ENCODE measurements around the gene SEPTIN2. TPM values are rescaled to one million over a fixed set of nuclear protein-coding genes. Genes with fewer than 3 reads are reported as not detected.

SEPTIN2 gene
- total and polyA plus RNA-seq, 5 donors from 2014 or later = 131 to 191 (median 160) TPM

- H3K36me3 ChIP-seq (ENCODE audit: control insufficient read depth, insufficient read depth, low read length) = peaks cover 34% of the 10 kb centered on the region
- DNase-seq (no peak), ATAC-seq (ENCODE audit: low read depth in 2 of 2) (no peak)
- peaks cover 0 to 2% (median 0%) of the 10 kb centered on the region in 7 donors for H3K9me3 Mint-ChIP-seq
- H3K27ac ChIP-seq (ENCODE audit: insufficient read depth, low read length, poor library complexity, severe bottlenecking) = no peak overlapping the region
- H3K27me3 ChIP-seq (ENCODE audit: control insufficient read depth, insufficient read depth, low read length) = no peaks in the 10 kb centered on the region
- H3K4me3 Mint-ChIP-seq = peak overlapping the region in 1 of 4 donors; percentile 52
- peaks cover 31% of the 10 kb centered on the region for H3K36me3 Mint-ChIP-seq
- H3K4me1 ChIP-seq (ENCODE audit: control insufficient read depth, insufficient read depth, low read length, poor library complexity, severe bottlenecking) = peaks cover 31% of the 10 kb centered on the region
- H3K27ac Mint-ChIP-seq = peak overlapping the region in 2 of 3 donors; percentile 18 to 24
- no peaks in the 10 kb centered on the region for H3K27me3 Mint-ChIP-seq
- no peaks in the 10 kb centered on the region for H3K9me3 ChIP-seq (ENCODE audit: control insufficient read depth in 2 of 2, low read length in 2 of 2)
- no peak overlapping the region for H3K4me3 ChIP-seq (ENCODE audit: low read depth, low read length)
- H3K4me1 Mint-ChIP-seq = peaks cover 38 to 62% (median 51%) of the 10 kb centered on the region in 4 donors
Observed at GRCh38 chr2:241323778-241324177, 8.1 kb downstream of the SEPTIN2 start.

GRCh38 chr2:241324775-241325174 is 9.1 kb downstream of the SEPTIN2 start:
- ATAC-seq (ENCODE audit: low read depth in 2 of 2) (no peak), DNase-seq (no peak)
- Histone ChIP-seq H3K36me3 (ENCODE audit: control insufficient read depth, insufficient read depth, low read length) (peaks cover 40% of the 10 kb centered on the region), H3K4me3 (ENCODE audit: low read depth, low read length) (no peak overlapping the region), H3K27me3 (ENCODE audit: control insufficient read depth, insufficient read depth, low read length) (no peaks in the 10 kb centered on the region), H3K9me3 (ENCODE audit: control insufficient read depth in 2 of 2, low read length in 2 of 2) (no peaks in the 10 kb centered on the region), H3K27ac (ENCODE audit: insufficient read depth, low read length, poor library complexity, severe bottlenecking) (no peak overlapping the region), H3K4me1 (ENCODE audit: control insufficient read depth, insufficient read depth, low read length, poor library complexity, severe bottlenecking) (peaks cover 22% of the 10 kb centered on the region)
- peak overlapping the region in 1 of 3 donors; percentile 67 for H3K27ac Mint-ChIP-seq
- no peaks in the 10 kb centered on the region for H3K27me3 Mint-ChIP-seq
- no peak overlapping the region for H3K4me3 Mint-ChIP-seq
- peaks cover 34 to 52% (median 47%) of the 10 kb centered on the region in 4 donors for H3K4me1 Mint-ChIP-seq
- peaks cover 36% of the 10 kb centered on the region for H3K36me3 Mint-ChIP-seq
- H3K9me3 Mint-ChIP-seq = peaks cover 0 to 2% (median 0%) of the 10 kb centered on the region in 7 donors

GRCh38 chr2:241325257-241325656 is 9.5 kb downstream of the SEPTIN2 start:
- peaks cover 32 to 47% (median 42%) of the 10 kb centered on the region in 4 donors for H3K4me1 Mint-ChIP-seq
- H3K27ac ChIP-seq (ENCODE audit: insufficient read depth, low read length, poor library complexity, severe bottlenecking) = no peak overlapping the region
- H3K4me3 Mint-ChIP-seq = no peak overlapping the region
- no peak overlapping the region for H3K4me3 ChIP-seq (ENCODE audit: low read depth, low read length)
- H3K36me3 ChIP-seq (ENCODE audit: control insufficient read depth, insufficient read depth, low read length) = peaks cover 45% of the 10 kb centered on the region
- peak overlapping the region in 1 of 3 donors; percentile 17 for H3K27ac Mint-ChIP-seq
- no peaks in the 10 kb centered on the region for H3K27me3 Mint-ChIP-seq
- DNase-seq (no peak), ATAC-seq (ENCODE audit: low read depth in 2 of 2) (no peak)
- peaks cover 33% of the 10 kb centered on the region for H3K36me3 Mint-ChIP-seq
- peaks cover 17% of the 10 kb centered on the region for H3K4me1 ChIP-seq (ENCODE audit: control insufficient read depth, insufficient read depth, low read length, poor library complexity, severe bottlenecking)
- no peaks in the 10 kb centered on the region for H3K9me3 ChIP-seq (ENCODE audit: control insufficient read depth in 2 of 2, low read length in 2 of 2)
- H3K27me3 ChIP-seq (ENCODE audit: control insufficient read depth, insufficient read depth, low read length) = no peaks in the 10 kb centered on the region
- H3K9me3 Mint-ChIP-seq = peaks cover 0 to 2% (median 0%) of the 10 kb centered on the region in 7 donors

GRCh38 chr2:241329669-241330615 is 14.2 kb downstream of the SEPTIN2 start:
- Histone ChIP-seq H3K27me3 (ENCODE audit: control insufficient read depth, insufficient read depth, low read length) (no peaks in the 10 kb centered on the region), H3K36me3 (ENCODE audit: control insufficient read depth, insufficient read depth, low read length) (peaks cover 43% of the 10 kb centered on the region), H3K4me3 (ENCODE audit: low read depth, low read length) (no peak overlapping the region), H3K4me1 (ENCODE audit: control insufficient read depth, insufficient read depth, low read length, poor library complexity, severe bottlenecking) (no peaks in the 10 kb centered on the region), H3K27ac (ENCODE audit: insufficient read depth, low read length, poor library complexity, severe bottlenecking) (no peak overlapping the region), H3K9me3 (ENCODE audit: control insufficient read depth in 2 of 2, low read length in 2 of 2) (no peaks in the 10 kb centered on the region)
- Mint-ChIP-seq H3K4me3 (no peak overlapping the region), H3K4me1 (peaks cover 9 to 21% (median 17%) of the 10 kb centered on the region in 4 donors), H3K9me3 (peaks cover 0 to 2% (median 0%) of the 10 kb centered on the region in 7 donors), H3K27ac (peak overlapping the region in 2 of 3 donors; percentile 16 to 65), H3K36me3 (peaks cover 31% of the 10 kb centered on the region), H3K27me3 (no peaks in the 10 kb centered on the region)
- ATAC-seq (ENCODE audit: low read depth in 2 of 2) = no peak
- no peak for DNase-seq

- Mint-ChIP-seq H3K36me3 (peaks cover 29% of the 10 kb centered on the region), H3K27me3 (no peaks in the 10 kb centered on the region), H3K4me1 (peaks cover 6 to 22% (median 14%) of the 10 kb centered on the region in 4 donors), H3K27ac (peak overlapping the region in 1 of 3 donors; percentile 48), H3K4me3 (no peak overlapping the region), H3K9me3 (peaks cover 0 to 2% (median 0%) of the 10 kb centered on the region in 7 donors)
- ATAC-seq (ENCODE audit: low read depth in 2 of 2) (no peak), DNase-seq (no peak)
- Histone ChIP-seq H3K4me3 (ENCODE audit: low read depth, low read length) (no peak overlapping the region), H3K27me3 (ENCODE audit: control insufficient read depth, insufficient read depth, low read length) (no peaks in the 10 kb centered on the region), H3K36me3 (ENCODE audit: control insufficient read depth, insufficient read depth, low read length) (peaks cover 44% of the 10 kb centered on the region), H3K9me3 (ENCODE audit: control insufficient read depth in 2 of 2, low read length in 2 of 2) (no peaks in the 10 kb centered on the region), H3K4me1 (ENCODE audit: control insufficient read depth, insufficient read depth, low read length, poor library complexity, severe bottlenecking) (no peaks in the 10 kb centered on the region), H3K27ac (ENCODE audit: insufficient read depth, low read length, poor library complexity, severe bottlenecking) (no peak overlapping the region)
Observed at GRCh38 chr2:241330616-241330981, 14.9 kb downstream of the SEPTIN2 start.

GRCh38 chr2:241334813-241335212 is 19.1 kb downstream of the SEPTIN2 start:
- H3K36me3 Mint-ChIP-seq = peaks cover 32% of the 10 kb centered on the region
- no peaks in the 10 kb centered on the region for H3K27me3 ChIP-seq (ENCODE audit: control insufficient read depth, insufficient read depth, low read length)
- H3K9me3 Mint-ChIP-seq = no peaks in the 10 kb centered on the region
- no peak overlapping the region for H3K4me3 ChIP-seq (ENCODE audit: low read depth, low read length)
- no peak overlapping the region for H3K4me3 Mint-ChIP-seq
- H3K36me3 ChIP-seq (ENCODE audit: control insufficient read depth, insufficient read depth, low read length) = peaks cover 44% of the 10 kb centered on the region
- H3K27ac ChIP-seq (ENCODE audit: insufficient read depth, low read length, poor library complexity, severe bottlenecking) = no peak overlapping the region
- no peaks in the 10 kb centered on the region for H3K4me1 ChIP-seq (ENCODE audit: control insufficient read depth, insufficient read depth, low read length, poor library complexity, severe bottlenecking)
- H3K27ac Mint-ChIP-seq = peak overlapping the region in 2 of 3 donors; percentile 36 to 85
- no peak for ATAC-seq (ENCODE audit: low read depth in 2 of 2)
- no peaks in the 10 kb centered on the region for H3K9me3 ChIP-seq (ENCODE audit: control insufficient read depth in 2 of 2, low read length in 2 of 2)
- no peak for DNase-seq
- H3K4me1 Mint-ChIP-seq = peaks cover 17 to 40% (median 21%) of the 10 kb centered on the region in 4 donors
- H3K27me3 Mint-ChIP-seq = no peaks in the 10 kb centered on the region

GRCh38 chr2:241339839-241340630 is 24.3 kb downstream of the SEPTIN2 start:
- DNase-seq (no peak), ATAC-seq (ENCODE audit: low read depth in 2 of 2) (no peak)
- peak overlapping the region in 1 of 3 donors; percentile 81 for H3K27ac Mint-ChIP-seq
- no peak overlapping the region for H3K4me3 ChIP-seq (ENCODE audit: low read depth, low read length)
- peaks cover 58% of the 10 kb centered on the region for H3K36me3 Mint-ChIP-seq
- H3K4me1 ChIP-seq (ENCODE audit: control insufficient read depth, insufficient read depth, low read length, poor library complexity, severe bottlenecking) = peaks cover 5% of the 10 kb centered on the region
- no peak overlapping the region for H3K4me3 Mint-ChIP-seq
- H3K9me3 Mint-ChIP-seq = no peaks in the 10 kb centered on the region
- H3K27me3 Mint-ChIP-seq = no peaks in the 10 kb centered on the region
- H3K27ac ChIP-seq (ENCODE audit: insufficient read depth, low read length, poor library complexity, severe bottlenecking) = no peak overlapping the region
- H3K9me3 ChIP-seq (ENCODE audit: control insufficient read depth in 2 of 2, low read length in 2 of 2) = no peaks in the 10 kb centered on the region
- H3K27me3 ChIP-seq (ENCODE audit: control insufficient read depth, insufficient read depth, low read length) = no peaks in the 10 kb centered on the region
- H3K4me1 Mint-ChIP-seq = peaks cover 27 to 41% (median 28%) of the 10 kb centered on the region in 4 donors
- peaks cover 79% of the 10 kb centered on the region for H3K36me3 ChIP-seq (ENCODE audit: control insufficient read depth, insufficient read depth, low read length)

All from CD4-positive, CD25-positive, alpha-beta regulatory T cell (primary cell).